GM18520 (cell line): ENCODE results near the gene STPG4.
"Not testable (repeated sequence)": the region's sequence is repeated elsewhere in the genome, so short reads cannot be mapped to it uniquely, and the experiment has no call there.

Experiments used
- ATAC-seq: cut with Tn5 transposase; IDR thresholded peaks from one replicate; pipeline ENCODE4 v1.9.1; 2021; ENCODE audit not compliant: unreplicated experiment

STPG4 gene

GRCh38 chr2:47173986-47174732, 19.1 kb upstream of the STPG4 start:
- no peak for ATAC-seq

GRCh38 chr2:47172922-47173695, 18.0 kb upstream of the STPG4 start:
- no peak for ATAC-seq

GRCh38 chr2:47172156-47172921, 17.2 kb upstream of the STPG4 start:
- no peak for ATAC-seq

GRCh38 chr2:47169784-47170183, 14.7 kb upstream of the STPG4 start:
- no peak for ATAC-seq

GRCh38 chr2:47168895-47169294, 13.8 kb upstream of the STPG4 start:
- not testable (repeated sequence) for ATAC-seq

GRCh38 chr2:47167149-47167548, 12.0 kb upstream of the STPG4 start:
- ATAC-seq: no peak

- no peak for ATAC-seq
Observed at GRCh38 chr2:47165001-47165555, 10.0 kb upstream of the STPG4 start.

- ATAC-seq: no peak
Observed at GRCh38 chr2:47162780-47163179, 7.7 kb upstream of the STPG4 start.

- no peak for ATAC-seq
Observed at GRCh38 chr2:47161475-47161874, 6.4 kb upstream of the STPG4 start.

GRCh38 chr2:47160660-47161059, 5.6 kb upstream of the STPG4 start:
- no peak for ATAC-seq

- no peak for ATAC-seq
Observed at GRCh38 chr2:47160211-47160610, 5.1 kb upstream of the STPG4 start.

- no peak for ATAC-seq
Observed at GRCh38 chr2:47159627-47160026, 4.5 kb upstream of the STPG4 start.

- no peak for ATAC-seq
Observed at GRCh38 chr2:47158576-47158975, 3.5 kb upstream of the STPG4 start.

GRCh38 chr2:47152803-47153202, 2.3 kb downstream of the STPG4 start:
- ATAC-seq: no peak

- ATAC-seq: no peak
Observed at GRCh38 chr2:47150175-47150574, 4.9 kb downstream of the STPG4 start.

GRCh38 chr2:47147021-47147420, 8.1 kb downstream of the STPG4 start:
- ATAC-seq: no peak

GRCh38 chr2:47145466-47145865, 9.6 kb downstream of the STPG4 start:
- no peak for ATAC-seq

GRCh38 chr2:47141520-47141919, 13.6 kb downstream of the STPG4 start:
- ATAC-seq: no peak

GRCh38 chr2:47134386-47135090, 20.6 kb downstream of the STPG4 start:
- no peak for ATAC-seq

- no peak for ATAC-seq
Observed at GRCh38 chr2:47133046-47133445, 22.1 kb downstream of the STPG4 start.

- ATAC-seq: no peak
Observed at GRCh38 chr2:47129191-47129706, 25.9 kb downstream of the STPG4 start.
